ENCODE measurements around the gene SH3BP4.

Gene SH3BP4

DNA sequence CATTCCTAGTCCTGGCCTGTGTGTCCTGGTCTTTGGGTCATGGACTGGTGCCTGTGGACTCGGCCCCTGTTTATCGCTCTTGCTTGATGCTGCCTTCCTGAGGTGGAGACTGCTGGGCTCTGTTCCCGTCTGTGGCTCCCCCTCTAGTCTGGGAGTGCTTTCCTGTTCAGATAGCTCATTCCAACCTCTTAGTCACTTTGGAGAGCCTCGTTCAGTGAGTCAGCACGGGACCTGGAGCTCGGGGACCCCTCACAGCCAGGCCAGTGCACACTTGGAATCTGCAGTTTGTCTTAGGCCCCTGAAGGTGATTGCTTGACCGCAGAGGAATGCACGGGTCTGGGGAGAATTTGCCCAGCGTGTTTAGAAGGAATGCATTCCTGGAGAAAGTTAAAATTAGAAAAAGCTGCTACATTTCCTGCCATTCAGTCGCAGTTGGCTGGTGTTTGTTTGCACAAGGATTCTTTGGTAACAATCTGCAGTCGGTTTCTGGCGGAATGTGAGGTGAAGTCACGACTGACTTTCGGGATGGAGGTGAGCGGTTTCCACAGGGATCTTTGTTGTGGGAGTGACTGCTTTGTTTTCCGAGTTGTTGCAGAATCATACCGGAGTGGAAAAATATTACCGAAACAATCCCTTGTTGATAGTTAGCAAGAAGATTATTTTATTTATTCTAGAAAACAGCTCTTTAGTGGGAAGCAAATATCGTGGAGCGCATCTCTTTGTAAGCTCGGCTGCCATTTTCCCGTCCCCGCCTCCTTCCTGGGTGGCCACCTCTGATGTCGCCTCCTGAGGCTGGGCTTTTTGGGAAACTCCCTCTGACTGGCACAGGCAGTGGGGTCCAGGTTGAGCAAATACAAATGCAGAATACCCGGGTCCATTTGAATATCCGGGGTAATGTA, 29.6 kb downstream of the SH3BP4 start:
- DNase-seq (ENCODE audit: extremely low read depth in 1 of 2, low read depth in 1 of 2) = no peak

DNA sequence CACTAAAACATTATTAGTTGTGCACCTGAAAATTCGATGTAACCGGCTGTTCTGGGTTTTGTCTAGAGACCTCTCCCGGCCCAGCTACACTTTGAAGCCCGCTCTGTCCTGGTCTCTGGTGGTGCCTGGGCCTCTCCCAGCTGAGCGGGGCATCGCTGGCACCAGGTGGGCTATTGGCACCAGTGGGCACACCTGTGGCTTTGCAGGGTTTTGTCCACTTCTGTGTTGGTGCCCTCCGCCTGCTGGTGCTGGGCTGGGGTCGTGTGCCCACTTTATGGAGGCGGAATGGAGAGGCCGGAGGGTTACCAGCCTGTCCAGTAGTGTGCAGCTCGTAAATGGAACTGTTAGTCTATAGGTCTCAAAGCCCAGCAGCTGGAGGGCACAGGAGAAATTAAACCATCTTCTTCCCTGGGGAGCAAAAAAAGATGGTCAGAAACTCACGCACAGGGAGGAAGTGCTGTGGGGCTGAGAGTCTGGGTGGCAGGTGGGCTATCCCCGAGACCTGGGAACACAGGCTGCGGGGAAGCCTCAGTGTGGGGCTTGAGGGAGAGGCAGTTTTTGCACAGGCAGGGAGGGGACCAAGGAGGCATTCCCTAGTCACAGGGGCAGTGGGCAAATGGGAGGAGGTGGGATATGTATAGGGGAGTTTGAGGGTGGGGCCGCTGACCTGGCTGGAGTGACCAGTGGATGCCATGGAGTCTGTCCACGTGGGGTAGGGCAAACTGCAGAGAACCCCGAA, 30.4 kb downstream of the SH3BP4 start:
- no peak for DNase-seq (ENCODE audit: extremely low read depth in 1 of 2, low read depth in 1 of 2)

DNA sequence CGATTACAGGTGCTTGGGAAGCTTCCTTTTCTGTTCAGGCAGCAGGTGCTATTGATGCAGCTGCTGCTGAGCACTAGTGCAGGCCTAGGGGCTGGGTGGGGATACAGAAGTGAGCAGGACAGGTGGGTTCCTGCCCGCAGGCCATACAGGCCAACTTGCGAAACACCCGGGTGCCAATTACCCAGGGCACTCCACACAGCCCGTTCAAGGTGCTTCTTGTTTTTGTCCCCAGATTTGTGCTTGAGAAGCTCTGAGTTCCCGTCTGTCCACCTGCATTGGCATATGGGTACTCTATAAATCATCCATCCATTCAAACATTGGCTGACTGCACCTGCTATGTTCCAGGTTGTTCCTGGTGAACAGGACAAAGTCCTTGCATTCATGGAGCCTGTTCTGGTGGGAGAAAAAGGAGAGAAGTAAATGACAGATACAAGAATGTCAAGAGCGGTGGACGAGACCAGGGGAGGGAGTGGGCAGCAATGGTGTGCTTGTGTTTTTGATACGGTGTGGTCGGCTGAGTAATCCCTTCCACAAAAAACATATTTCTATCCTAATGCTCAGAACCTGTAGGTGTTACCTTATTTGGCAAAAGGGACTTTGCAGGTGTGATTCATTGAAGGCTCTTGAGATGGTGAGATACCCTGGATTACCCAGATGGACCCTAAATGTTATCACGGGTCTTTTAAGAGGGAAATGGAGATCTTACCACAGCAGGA, 31.4 kb downstream of the SH3BP4 start:
- DNase-seq (ENCODE audit: extremely low read depth in 1 of 2, low read depth in 1 of 2) = no peak

DNA sequence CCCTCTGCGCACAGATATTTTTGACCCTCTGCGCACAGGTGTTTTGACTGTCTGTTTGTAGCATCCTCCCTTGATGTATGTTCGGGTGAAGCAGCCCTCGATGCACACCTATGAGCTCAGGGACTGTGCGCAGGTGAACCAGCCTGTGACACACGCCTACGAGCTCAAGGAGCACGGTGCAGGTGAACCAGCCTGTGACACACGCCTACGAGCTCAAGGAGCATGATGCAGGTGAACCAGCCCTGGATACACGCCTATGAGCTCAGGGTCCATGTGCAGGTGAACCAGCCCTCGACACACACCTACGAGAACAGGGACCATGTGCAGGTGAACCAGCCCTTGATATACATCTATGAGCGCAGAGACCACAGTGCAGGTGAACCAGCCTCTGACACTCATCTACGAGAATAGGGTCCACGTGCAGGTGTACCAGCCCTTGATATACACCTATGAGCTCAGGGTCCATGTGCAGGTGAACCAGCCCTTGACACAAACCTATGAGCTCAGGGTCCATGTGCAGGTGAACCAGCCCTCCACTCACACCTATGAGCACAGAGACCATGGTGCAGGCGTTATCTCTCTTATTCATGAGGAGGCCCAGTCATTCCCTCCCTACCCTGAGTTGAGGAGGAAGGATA, 33.9 kb downstream of the SH3BP4 start:
- DNase-seq (ENCODE audit: extremely low read depth in 1 of 2, low read depth in 1 of 2) = no peak

DNA sequence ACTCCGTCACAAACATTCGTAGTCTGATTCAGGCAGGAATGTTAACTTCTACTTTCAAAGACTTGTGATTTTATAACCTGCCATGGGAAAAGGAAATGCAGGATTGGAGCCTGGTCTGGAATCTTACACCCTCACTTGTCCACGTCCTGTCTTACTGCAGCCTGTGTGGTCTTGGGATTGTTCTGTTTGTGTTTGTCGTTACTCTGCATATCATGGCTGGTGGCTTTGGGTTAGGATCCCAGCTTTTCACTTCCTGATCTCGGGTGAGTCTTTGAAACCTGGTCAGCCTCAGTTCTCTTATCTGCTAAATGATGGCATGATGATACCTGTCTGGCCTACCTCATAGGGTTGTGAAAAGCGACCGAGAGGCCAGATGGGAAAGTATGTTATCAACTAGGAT, 34.6 kb downstream of the SH3BP4 start:
- DNase-seq (ENCODE audit: extremely low read depth in 1 of 2, low read depth in 1 of 2) = no peak

DNA sequence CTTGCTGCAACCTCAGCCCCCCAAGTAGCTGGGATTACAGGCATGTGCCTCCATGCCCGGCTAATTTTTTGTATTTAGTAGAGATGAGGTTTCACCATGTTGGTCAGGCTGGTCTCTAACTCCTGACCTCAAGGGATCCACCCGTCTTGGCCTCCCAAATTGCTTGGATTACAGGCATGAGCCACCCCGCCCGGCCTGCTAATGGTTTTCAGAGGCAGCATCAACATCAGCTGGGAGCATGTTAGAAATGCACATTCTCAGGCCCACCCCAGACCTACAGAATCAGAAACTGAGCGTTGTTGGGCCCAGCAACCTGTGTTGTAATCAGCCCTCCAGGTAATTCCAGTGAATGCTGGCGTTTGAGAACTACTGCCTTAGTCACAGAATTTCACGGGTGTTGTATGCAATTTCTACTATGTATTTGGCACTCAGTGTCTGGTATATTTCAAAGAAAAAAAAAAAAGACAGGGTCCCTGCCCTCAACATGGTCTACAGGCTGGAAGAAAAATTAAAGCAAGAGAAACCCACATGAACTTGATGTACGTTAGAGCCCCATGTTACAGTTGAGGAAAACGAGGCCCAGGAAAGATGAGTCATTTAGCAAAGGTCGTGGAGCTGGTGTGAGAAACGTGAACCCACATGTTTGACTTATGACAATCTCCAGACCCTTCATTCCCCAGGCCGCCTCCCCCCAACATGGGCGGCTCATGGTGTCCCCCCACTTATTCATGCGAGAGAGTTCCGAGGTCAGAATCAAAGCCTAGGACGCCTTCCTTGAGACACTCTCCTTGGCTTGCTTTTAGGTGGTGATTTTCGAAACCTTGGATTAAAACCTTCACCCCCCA, 35.3 kb downstream of the SH3BP4 start:
- no peak for DNase-seq (ENCODE audit: extremely low read depth in 1 of 2, low read depth in 1 of 2)

DNA sequence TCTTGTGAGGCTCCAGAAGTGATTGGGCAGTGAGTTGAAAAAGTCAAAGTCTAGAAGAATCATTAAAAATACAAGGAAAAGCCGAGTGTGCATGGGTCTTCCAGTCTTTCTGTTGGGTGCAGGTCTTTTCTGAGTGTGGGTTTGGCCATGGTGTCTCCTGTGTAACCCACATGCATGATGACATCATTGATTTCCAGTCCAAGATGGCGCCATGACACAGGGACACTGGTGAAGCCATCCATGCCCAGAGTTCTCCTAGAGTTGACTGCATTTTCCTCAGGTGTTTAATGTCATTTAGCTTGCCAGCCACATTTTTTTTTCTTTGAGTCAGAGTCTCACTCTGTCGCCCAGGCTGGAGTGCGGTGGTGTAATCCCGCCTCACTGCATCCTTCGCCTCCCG, 35.9 kb downstream of the SH3BP4 start:
- DNase-seq (ENCODE audit: extremely low read depth in 1 of 2, low read depth in 1 of 2) = no peak

DNA sequence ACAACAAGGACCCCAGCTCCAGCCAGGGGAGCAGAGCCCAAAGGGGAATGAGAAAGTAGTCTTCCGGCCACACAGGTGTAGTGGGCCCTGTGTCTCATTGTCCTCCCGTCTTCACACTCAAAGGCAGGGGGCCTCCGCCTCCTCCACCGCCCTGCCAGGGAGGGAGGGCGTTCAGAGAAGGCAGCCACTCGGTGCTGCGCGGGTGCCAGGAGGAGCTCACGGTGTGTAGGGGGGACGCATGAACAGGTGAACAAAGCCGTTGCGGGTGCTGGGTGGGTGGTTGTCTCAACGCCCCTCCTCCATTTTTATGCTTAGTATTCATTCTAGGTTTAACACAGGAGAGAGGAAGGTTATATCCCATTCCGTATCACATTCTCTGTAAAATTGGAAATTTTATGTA, 36.7 kb downstream of the SH3BP4 start:
- no peak for DNase-seq (ENCODE audit: extremely low read depth in 1 of 2, low read depth in 1 of 2)

DNA sequence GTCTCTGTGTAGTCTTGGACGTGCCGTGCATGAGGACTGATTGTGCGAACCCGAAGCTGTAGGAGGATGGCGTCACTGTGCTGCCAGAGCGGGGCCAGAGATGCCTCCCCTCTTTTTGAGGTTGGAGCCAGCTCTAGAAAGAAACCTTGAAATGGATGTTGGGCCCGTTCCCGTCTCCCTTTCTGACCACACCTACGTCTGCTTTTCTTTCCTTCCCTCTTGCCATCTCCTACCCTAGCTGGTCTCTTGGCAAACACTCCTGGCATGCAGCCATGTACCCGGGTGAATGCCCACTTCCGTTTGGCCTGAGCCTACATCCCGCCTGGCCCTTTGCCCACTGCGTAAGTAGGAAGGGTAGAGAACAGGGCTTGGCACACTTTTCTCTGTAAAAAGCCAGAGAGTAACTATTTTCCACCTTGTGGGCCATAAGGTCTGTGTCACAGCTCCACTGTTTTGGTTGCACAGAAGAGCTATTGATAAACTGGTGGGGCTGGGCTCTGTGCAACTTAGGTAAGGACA, 37.4 kb downstream of the SH3BP4 start:
- no peak for DNase-seq (ENCODE audit: extremely low read depth in 1 of 2, low read depth in 1 of 2)

DNA sequence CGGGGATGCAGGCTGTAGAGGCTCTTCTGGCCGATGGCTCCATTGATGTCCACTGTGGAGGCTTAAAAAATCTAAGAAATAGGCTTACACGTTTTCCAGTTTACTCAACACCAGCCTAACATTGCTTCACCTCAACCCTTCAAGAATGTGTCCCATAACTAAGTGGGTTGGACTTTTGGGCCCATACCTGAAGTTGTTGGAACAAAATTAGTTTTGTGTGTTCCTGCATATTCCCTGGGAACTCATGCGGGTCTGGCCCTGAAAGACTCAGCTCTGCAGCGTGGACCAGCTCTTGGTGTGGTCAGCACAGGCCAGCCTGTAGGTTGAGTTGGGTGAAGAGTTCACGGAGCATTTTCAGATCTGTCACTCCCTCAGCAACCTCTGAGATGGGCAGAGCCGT, 38.5 kb downstream of the SH3BP4 start:
- DNase-seq (ENCODE audit: extremely low read depth in 1 of 2, low read depth in 1 of 2) = no peak

DNA sequence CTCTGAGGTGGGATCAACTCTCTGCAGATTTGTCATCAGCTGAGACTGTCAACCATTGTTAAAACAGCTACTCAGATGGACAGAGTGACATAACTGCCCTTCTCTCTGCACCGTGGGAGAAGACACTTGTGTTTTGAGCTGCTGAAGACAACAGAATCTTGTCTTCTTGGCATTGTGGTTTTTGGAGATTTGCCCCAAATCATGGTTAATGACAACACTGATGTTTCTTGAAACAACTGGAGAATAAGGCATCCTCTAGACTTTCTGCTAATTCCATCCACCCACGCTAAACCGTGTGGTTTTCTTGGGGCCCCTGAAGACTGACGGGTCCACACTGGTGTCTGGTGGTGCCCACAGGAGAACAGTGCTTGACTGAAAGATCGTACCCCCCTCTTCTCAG, 39.5 kb downstream of the SH3BP4 start:
- no peak for DNase-seq (ENCODE audit: extremely low read depth in 1 of 2, low read depth in 1 of 2)

DNA sequence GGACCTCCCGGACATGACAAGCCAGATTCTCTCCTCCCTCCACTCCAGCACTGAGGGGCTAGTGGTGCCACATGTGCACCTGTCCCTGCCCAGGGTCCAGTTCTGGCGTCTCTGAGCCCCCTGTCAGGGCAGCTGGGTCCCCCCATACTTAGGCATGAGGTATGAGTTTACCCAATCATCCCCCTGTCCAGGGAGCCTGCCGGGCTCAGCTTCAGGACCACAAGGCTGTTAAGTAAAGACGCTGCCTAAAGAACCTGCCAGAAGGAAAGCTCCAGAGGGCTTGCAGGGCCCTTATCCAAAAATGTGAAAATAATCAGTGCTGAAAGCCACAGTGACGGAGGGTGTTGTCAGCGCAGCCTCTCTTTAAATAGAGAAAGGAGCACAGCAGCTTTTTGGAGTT, 40.0 kb downstream of the SH3BP4 start:
- no peak for DNase-seq (ENCODE audit: extremely low read depth in 1 of 2, low read depth in 1 of 2)

DNA sequence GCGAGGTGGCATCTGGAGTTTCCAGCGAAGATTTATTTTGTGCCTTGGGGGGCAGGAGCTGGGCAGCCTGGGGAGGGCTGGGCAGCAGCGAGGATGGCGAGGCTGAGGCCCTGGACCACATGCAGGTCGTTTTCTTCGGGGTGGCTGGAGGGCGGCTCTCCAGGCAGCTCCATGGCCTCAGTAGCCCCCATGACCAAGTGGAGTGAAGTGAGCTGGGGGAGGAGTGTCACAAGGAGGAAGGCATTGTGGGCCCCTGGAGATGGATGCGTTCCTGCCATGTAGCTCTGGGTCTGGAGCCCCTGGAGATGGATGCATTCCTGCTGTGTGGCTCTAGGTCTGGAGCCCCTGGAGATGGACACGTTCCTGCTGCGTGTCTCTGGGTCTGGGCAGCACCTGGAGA, 40.4 kb downstream of the SH3BP4 start:
- DNase-seq (ENCODE audit: extremely low read depth in 1 of 2, low read depth in 1 of 2) = no peak

DNA sequence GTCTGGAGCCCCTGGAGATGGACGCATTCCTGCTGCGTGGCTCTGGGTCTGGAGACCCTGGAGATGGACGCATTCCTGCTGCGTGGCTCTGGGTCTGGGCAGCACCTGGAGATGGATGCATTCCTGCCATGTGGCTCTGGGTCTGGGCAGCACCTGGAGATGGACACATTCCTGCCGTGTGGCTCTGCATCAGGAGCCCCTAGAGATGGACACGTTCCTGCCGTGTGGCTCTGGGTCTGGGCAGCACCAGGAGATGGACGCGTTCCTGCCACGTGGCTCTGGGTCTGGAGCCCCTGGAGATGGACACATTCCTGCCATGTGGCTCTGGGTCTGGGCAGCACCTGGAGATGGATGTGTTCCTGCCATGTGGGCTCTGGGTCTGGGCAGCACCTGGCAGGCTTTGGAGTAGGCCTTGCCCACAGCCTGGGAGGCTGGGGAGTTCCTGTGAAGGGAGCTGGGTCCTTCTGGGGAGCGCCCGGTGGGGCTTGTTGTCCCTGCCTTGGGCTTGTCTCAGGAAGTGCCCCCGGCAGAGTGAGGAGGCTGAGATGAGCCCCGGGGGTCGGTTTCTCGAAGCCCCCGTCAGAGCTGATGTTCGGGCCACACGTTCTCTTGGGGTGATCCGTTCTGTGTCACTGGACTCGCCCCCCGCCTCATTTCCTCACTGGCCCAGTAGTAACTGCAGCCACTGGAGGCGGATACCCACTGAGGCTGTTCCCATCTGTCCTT, 41.0 kb downstream of the SH3BP4 start:
- no peak for DNase-seq (ENCODE audit: extremely low read depth in 1 of 2, low read depth in 1 of 2)

DNA sequence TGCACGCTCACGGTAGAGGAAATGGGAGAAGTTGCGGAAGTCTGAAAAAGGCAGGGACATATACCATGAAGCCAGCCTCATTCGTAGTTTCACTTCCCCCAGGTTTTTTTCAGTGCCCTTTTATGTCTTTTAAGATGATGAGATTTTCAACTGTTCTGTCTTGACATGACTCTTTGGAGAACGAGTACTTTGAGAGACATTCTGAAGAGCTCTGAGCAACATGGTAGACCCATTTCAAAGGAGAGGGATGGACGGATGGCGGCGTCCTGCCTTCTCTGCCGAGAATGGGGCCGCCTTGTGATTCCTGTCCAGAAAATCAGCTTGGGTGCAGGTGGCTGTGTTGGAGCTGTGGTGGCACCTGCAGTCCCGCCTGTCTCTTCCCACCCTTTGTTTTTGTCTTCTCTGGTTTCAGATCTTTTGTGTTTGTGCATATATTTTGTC, 41.7 kb downstream of the SH3BP4 start:
- no peak for DNase-seq (ENCODE audit: extremely low read depth in 1 of 2, low read depth in 1 of 2)

DNA sequence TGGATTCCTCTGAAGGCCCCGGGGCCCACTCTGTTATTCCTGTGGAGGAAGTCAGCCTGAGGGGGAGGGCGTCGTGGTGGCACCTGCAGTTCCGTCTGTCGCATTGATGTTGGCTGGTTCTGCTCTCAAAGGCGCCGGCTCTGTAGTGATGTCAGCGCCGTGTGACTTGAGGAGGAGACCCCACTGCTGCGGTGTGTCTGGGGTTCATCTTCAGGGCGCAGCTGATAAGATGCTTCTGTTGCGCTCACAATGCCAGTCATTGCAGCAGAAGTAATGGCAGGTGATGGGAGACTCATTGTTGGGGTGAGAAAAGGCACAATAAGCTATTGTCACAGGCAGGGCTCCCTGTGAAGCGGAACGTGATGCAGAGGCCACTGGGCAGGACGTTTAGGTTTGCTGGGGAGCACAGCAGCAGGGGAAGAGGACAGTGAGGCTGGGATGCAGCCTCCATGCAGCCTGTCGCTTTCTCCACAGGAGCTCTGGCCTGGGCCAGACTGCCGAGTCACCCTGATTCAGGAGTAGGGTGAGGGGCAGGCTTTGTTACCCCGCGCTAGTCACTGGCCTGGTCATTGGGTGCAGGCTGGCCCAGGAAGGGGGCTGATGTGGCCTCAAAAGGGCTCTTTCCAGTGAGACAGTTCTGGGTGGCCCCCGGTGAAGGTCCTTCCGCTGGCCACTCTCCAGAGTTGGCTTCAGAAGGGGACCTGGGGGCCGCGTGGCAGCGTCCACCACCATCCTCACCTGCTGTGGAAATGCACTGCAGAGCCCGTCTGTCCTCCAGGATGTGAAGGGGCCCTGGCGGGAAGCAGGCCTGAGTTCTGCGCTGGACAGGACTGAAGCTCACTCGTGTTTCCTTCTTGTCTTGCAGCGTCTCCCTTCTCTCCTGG, 42.9 kb downstream of the SH3BP4 start:
- no peak for DNase-seq (ENCODE audit: extremely low read depth in 1 of 2, low read depth in 1 of 2)

DNA sequence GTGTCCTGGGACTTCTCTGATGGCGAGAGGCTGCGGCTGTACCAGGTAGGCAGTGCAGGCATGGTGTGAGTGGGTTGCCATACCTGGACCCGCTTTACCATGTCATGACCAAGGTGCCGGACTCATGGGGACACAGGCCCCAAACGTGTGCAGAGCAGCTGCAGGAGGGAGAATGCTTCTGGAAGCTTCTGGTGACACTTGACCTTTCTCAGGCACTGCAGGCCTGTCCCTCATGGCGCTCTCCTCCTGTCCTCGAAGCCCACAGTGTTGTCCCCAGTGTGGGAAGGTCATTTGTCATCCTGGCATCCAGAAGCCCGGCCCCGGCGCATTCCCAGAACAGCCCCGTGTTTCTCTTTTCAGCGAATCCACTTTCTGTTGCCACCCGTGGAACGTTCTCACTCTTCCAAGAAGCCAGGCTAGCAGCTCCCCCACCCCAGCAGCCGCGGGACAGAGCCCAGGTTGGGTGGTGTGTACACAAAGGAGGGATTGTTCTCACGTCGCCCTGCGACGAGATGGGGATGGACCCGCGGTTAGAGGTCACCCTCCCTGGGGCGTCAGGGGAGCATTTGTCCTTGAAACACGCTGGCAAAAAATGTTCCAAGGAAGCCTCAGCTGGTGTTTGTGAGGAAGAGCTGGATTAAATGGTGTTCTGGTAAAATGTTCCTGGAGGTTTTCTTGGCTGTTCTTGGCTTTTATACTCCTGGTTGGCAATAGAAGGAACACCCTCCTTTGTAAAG, 43.7 kb downstream of the SH3BP4 start:
- DNase-seq (ENCODE audit: extremely low read depth in 1 of 2, low read depth in 1 of 2) = no peak

Measured in activated CD8-positive, alpha-beta memory T cell treated with anti-CD3 and anti-CD28 coated beads for 1 hour (primary cell).